Chondrocyte (in vitro differentiated cells): ENCODE data around the gene SMIM33. TPM values are rescaled to one million over a fixed set of nuclear protein-coding genes. Genes with fewer than 3 reads are reported as not detected.
A peak's percentile ranks its signal among the peaks of the same experiment; 100 is the strongest.
"Not testable (repeated sequence)": the region's sequence is repeated elsewhere in the genome, so short reads cannot be mapped to it uniquely, and the experiment has no call there.

Source experiments
- DNase-seq: peaks from one replicate; pipeline ENCODE4 v3.0.0; 2021; ENCODE audit warnings: mixed read lengths, low spot score
- H3K27ac Mint-ChIP-seq: one replicate; pipeline ENCODE4 v1.8.0; 2021; ENCODE audit warnings: mild to moderate bottlenecking, moderate library complexity, mixed read lengths; ENCODE audit not compliant: unreplicated experiment
- H3K27me3 Mint-ChIP-seq: 2 replicates; pipeline ENCODE4 v1.8.0; 2021; ENCODE audit warnings: low read depth, mixed read lengths
- H3K36me3 Mint-ChIP-seq: 2 replicates; pipeline ENCODE4 v1.8.0; 2021; ENCODE audit warnings: low read depth, mixed read lengths
- H3K4me1 Mint-ChIP-seq: 2 replicates; pipeline ENCODE4 v1.8.0; 2021; ENCODE audit warnings: low read depth, mild to moderate bottlenecking, mixed read lengths
- H3K4me3 Mint-ChIP-seq: one replicate; pipeline ENCODE4 v1.8.0; 2021; ENCODE audit warnings: mild to moderate bottlenecking, moderate library complexity, mixed read lengths; ENCODE audit not compliant: unreplicated experiment
- H3K9me3 Mint-ChIP-seq: 2 replicates; pipeline ENCODE4 v1.8.0; 2021; ENCODE audit warnings: low read depth, mixed read lengths
- CTCF ChIP-seq: fragments of 200-600 bp; sonication (generic); IDR thresholded peaks from 2 replicates; pipeline ENCODE4 v1.5.0; 2021; ENCODE audit warnings: antibody characterized with exemption, mild to moderate bottlenecking, moderate library complexity
- total RNA-seq: library from RNA; stranded (reverse); gene quantifications from 3 replicates; pipeline ENCODE4 v1.2.1, GENCODE V29; 2021

Gene SMIM33
- total RNA-seq, 1 donor from 2014 or later = not detected

GRCh38 chr5:139492700-139493192 lies 21.9 kb downstream of the SMIM33 start:
- Mint-ChIP-seq H3K9me3 (no peaks in the 10 kb centered on the region), H3K4me1 (peaks cover 24% of the 10 kb centered on the region), H3K27ac (peak overlapping the region; percentile 3)

GRCh38 chr5:139494256-139494655 lies 23.5 kb downstream of the SMIM33 start:
- Mint-ChIP-seq H3K27ac (no peak overlapping the region), H3K4me3 (no peak overlapping the region), H3K9me3 (no peaks in the 10 kb centered on the region), H3K36me3 (no peaks in the 10 kb centered on the region), H3K4me1 (peaks cover 24% of the 10 kb centered on the region), H3K27me3 (no peaks in the 10 kb centered on the region)
- no peak for TF ChIP-seq CTCF
- DNase-seq = no peak

More at GRCh38 chr5:139492700-139493192, 21.9 kb downstream of the SMIM33 start:
- H3K36me3 Mint-ChIP-seq = no peaks in the 10 kb centered on the region
- peak; percentile 19 for TF ChIP-seq CTCF
- H3K4me3 Mint-ChIP-seq = no peak overlapping the region
- no peaks in the 10 kb centered on the region for H3K27me3 Mint-ChIP-seq
- DNase-seq = no peak

GRCh38 chr5:139494832-139495231 lies 24.0 kb downstream of the SMIM33 start:
- Mint-ChIP-seq H3K27ac (peak overlapping the region; percentile 45), H3K4me1 (peaks cover 24% of the 10 kb centered on the region), H3K27me3 (no peaks in the 10 kb centered on the region), H3K9me3 (no peaks in the 10 kb centered on the region), H3K36me3 (no peaks in the 10 kb centered on the region), H3K4me3 (no peak overlapping the region)
- no peak for DNase-seq
- TF ChIP-seq CTCF = no peak

- TF ChIP-seq CTCF = no peak
- Mint-ChIP-seq H3K27me3 (no peaks in the 10 kb centered on the region), H3K36me3 (no peaks in the 10 kb centered on the region), H3K27ac (no peak overlapping the region), H3K9me3 (no peaks in the 10 kb centered on the region), H3K4me1 (peaks cover 24% of the 10 kb centered on the region), H3K4me3 (no peak overlapping the region)
- DNase-seq = no peak
These were observed 25.0 kb downstream of the SMIM33 start for GRCh38 chr5:139495638-139496435.

GRCh38 chr5:139501381-139501780 lies 30.6 kb downstream of the SMIM33 start:
- H3K36me3 Mint-ChIP-seq = no peaks in the 10 kb centered on the region

GRCh38 chr5:139503036-139503817 lies 32.4 kb downstream of the SMIM33 start:
- not testable (repeated sequence) for H3K36me3 Mint-ChIP-seq, H3K9me3 Mint-ChIP-seq, H3K4me1 Mint-ChIP-seq, H3K27ac Mint-ChIP-seq, DNase-seq, H3K27me3 Mint-ChIP-seq, H3K4me3 Mint-ChIP-seq

More at GRCh38 chr5:139501381-139501780, 30.6 kb downstream of the SMIM33 start:
- Mint-ChIP-seq H3K4me1 (peaks cover 2% of the 10 kb centered on the region), H3K4me3 (no peak overlapping the region), H3K27me3 (peaks cover 6% of the 10 kb centered on the region), H3K9me3 (no peaks in the 10 kb centered on the region), H3K27ac (no peak overlapping the region)
- DNase-seq = peak; percentile 2
- no peak for TF ChIP-seq CTCF

GRCh38 chr5:139503879-139504278 lies 33.1 kb downstream of the SMIM33 start:
- not testable (repeated sequence) for H3K27ac Mint-ChIP-seq, H3K36me3 Mint-ChIP-seq, H3K4me1 Mint-ChIP-seq, H3K27me3 Mint-ChIP-seq, H3K9me3 Mint-ChIP-seq, H3K4me3 Mint-ChIP-seq, DNase-seq

GRCh38 chr5:139504722-139505121 lies 33.9 kb downstream of the SMIM33 start:
- not testable (repeated sequence) for H3K27me3 Mint-ChIP-seq, H3K9me3 Mint-ChIP-seq, H3K27ac Mint-ChIP-seq, H3K4me3 Mint-ChIP-seq, DNase-seq, H3K36me3 Mint-ChIP-seq, H3K4me1 Mint-ChIP-seq
